GM12878 (cell line): Measurements from ENCODE around the gene IFITM2.

Experiments
- EP300 ChIP-seq, 2 experiments: fragments of 150-350 bp in 1 of 2; IDR thresholded peaks; 2 replicates each; pipeline ENCODE4 v1.6.1; 2011 to 2012; ENCODE audit warnings: low read depth in 2 of 2, low read length in 2 of 2, borderline replicate concordance in 1 of 2, improper control_type of control experiment in 1 of 2, inconsistent platforms in 1 of 2; ENCODE audit not compliant: control insufficient read depth in 1 of 2
- JUND ChIP-seq: IDR thresholded peaks from 2 replicates; pipeline ENCODE4 v1.6.1; 2012; ENCODE audit warnings: low read depth, mild to moderate bottlenecking, low read length, improper control_type of control experiment, moderate library complexity
- POLR2A ChIP-seq: IDR thresholded peaks from 2 replicates; pipeline ENCODE4 v1.6.1; 2011; ENCODE audit warnings: low read depth, mild to moderate bottlenecking, low read length
- TF ChIP-seq, protein P1 (sequence below): fragments of 150-350 bp; IDR thresholded peaks from 2 replicates; pipeline ENCODE4 v1.6.1; 2016; ENCODE audit warnings: low read depth, low read length
- TF ChIP-seq, protein P2 (sequence below): IDR thresholded peaks from 2 replicates; pipeline ENCODE4 v1.6.1; 2012; ENCODE audit warnings: low read depth, low read length, improper control_type of control experiment
- TF ChIP-seq, protein P3 (sequence below): IDR thresholded peaks from 2 replicates; pipeline ENCODE4 v1.6.1; 2012; ENCODE audit warnings: low read depth, low read length, improper control_type of control experiment
- TF ChIP-seq, protein P4 (sequence below), 3 experiments: IDR thresholded peaks in 2 of 3; conservative IDR thresholded peaks in 1 of 3; 2 replicates each; pipeline ENCODE4 v1.5.1; 2011; ENCODE audit warnings: low read depth in 3 of 3, low read length in 3 of 3, mild to moderate bottlenecking in 3 of 3, control low read depth in 2 of 3, moderate library complexity in 2 of 3, inconsistent platforms in 1 of 3, mixed read lengths in 1 of 3; ENCODE audit not compliant: control insufficient read depth in 2 of 3, insufficient read depth in 1 of 3; ENCODE audit errors: extremely low read depth in 1 of 3

DNA sequence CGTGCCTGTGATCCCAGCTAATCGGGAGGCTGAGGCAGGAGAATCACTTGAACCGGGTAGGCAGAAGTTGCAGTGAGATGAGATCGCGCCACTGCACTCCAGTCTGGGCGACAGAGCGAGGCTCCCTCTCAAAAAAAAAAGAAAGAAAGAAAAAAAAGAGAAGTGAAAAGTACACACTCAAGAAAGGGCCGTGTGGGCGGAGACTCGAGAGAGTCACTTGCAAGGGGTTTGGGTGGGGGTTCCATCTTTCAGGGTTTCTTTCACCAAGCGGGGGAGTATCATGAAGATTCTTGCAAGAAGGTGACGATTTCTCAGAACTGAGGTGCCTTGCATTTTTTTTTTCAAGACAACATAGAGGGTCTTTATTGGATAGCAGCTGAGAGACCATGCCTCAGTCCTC is 4.3 kb upstream of the IFITM2 start:
- TF ChIP-seq, protein P1, sequence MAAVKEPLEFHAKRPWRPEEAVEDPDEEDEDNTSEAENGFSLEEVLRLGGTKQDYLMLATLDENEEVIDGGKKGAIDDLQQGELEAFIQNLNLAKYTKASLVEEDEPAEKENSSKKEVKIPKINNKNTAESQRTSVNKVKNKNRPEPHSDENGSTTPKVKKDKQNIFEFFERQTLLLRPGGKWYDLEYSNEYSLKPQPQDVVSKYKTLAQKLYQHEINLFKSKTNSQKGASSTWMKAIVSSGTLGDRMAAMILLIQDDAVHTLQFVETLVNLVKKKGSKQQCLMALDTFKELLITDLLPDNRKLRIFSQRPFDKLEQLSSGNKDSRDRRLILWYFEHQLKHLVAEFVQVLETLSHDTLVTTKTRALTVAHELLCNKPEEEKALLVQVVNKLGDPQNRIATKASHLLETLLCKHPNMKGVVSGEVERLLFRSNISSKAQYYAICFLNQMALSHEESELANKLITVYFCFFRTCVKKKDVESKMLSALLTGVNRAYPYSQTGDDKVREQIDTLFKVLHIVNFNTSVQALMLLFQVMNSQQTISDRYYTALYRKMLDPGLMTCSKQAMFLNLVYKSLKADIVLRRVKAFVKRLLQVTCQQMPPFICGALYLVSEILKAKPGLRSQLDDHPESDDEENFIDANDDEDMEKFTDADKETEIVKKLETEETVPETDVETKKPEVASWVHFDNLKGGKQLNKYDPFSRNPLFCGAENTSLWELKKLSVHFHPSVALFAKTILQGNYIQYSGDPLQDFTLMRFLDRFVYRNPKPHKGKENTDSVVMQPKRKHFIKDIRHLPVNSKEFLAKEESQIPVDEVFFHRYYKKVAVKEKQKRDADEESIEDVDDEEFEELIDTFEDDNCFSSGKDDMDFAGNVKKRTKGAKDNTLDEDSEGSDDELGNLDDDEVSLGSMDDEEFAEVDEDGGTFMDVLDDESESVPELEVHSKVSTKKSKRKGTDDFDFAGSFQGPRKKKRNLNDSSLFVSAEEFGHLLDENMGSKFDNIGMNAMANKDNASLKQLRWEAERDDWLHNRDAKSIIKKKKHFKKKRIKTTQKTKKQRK, result no peak
- no peak for TF ChIP-seq POLR2A
- no peak for TF ChIP-seq EP300 (IDR thresholded peaks at IDR 0.05; ENCODE audit: borderline replicate concordance in 1 of 2, control insufficient read depth in 1 of 2, low read depth in 2 of 2, low read length in 2 of 2)
- TF ChIP-seq, protein P2, sequence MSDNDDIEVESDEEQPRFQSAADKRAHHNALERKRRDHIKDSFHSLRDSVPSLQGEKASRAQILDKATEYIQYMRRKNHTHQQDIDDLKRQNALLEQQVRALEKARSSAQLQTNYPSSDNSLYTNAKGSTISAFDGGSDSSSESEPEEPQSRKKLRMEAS, result no peak
- TF ChIP-seq, protein P3, sequence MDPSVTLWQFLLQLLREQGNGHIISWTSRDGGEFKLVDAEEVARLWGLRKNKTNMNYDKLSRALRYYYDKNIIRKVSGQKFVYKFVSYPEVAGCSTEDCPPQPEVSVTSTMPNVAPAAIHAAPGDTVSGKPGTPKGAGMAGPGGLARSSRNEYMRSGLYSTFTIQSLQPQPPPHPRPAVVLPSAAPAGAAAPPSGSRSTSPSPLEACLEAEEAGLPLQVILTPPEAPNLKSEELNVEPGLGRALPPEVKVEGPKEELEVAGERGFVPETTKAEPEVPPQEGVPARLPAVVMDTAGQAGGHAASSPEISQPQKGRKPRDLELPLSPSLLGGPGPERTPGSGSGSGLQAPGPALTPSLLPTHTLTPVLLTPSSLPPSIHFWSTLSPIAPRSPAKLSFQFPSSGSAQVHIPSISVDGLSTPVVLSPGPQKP, result no peak
- TF ChIP-seq JUND, result no peak
- TF ChIP-seq, protein P4, sequence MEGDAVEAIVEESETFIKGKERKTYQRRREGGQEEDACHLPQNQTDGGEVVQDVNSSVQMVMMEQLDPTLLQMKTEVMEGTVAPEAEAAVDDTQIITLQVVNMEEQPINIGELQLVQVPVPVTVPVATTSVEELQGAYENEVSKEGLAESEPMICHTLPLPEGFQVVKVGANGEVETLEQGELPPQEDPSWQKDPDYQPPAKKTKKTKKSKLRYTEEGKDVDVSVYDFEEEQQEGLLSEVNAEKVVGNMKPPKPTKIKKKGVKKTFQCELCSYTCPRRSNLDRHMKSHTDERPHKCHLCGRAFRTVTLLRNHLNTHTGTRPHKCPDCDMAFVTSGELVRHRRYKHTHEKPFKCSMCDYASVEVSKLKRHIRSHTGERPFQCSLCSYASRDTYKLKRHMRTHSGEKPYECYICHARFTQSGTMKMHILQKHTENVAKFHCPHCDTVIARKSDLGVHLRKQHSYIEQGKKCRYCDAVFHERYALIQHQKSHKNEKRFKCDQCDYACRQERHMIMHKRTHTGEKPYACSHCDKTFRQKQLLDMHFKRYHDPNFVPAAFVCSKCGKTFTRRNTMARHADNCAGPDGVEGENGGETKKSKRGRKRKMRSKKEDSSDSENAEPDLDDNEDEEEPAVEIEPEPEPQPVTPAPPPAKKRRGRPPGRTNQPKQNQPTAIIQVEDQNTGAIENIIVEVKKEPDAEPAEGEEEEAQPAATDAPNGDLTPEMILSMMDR (IDR thresholded peaks at IDR 0.05 in 2 of 3, conservative IDR thresholded peaks at IDR 0.05 in 1 of 3; ENCODE audit: control insufficient read depth in 2 of 3, extremely low read depth in 1 of 3, insufficient read depth in 1 of 3, low read depth in 3 of 3, low read length in 3 of 3), result no peak
